G401.6 (cell line): ENCODE results near the gene FXYD4.

Source experiments
- FAIRE-seq: peaks from 2 replicates; lab custom pipeline; 2012; peaks lifted over from hg19 to GRCh38; lab: Jason Lieb, UNC

FXYD4 gene

DNA sequence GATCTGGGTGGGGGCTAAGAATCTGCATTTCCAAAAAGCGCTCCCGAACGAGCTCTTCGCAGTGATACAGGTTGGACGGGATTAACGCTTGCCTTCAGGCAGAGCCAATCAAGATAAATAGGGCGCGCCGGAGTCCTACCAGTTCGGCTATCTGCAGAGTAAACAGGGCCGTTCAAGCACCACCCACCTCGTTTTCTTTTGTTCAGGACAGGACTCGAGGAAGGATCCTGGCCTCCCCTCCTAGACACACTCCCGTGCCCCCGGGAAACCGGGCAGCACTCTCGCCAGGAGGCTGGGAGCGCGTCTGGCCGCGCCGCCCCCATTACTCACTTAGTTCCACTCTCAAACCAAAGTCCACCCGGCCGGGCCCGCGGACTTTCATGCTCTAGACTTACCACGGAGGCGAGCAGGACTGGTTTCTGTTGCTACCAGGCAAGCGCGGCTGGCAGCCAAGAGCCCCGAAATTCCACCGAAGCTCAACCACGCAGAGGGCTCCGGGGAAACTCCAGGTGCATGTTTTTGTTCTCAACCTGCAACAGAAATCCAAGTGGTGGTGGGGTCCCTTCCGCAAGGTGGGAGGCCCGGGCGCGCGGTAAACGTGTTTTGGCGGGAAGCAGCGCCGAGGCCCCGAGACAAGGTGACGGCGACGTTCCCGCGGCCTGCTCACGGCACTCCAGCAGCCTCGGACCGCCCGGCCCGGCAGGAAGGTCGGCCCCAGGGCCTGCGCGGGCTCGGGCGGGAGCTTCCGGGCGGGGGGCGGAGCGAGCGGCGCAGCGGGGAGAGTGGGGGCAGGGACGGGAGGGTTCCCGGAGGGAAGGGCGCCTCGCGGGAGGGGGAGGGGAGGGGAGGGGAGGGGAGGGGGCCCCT lies 24.9 kb downstream of the FXYD4 start:
- no peak for FAIRE-seq

DNA sequence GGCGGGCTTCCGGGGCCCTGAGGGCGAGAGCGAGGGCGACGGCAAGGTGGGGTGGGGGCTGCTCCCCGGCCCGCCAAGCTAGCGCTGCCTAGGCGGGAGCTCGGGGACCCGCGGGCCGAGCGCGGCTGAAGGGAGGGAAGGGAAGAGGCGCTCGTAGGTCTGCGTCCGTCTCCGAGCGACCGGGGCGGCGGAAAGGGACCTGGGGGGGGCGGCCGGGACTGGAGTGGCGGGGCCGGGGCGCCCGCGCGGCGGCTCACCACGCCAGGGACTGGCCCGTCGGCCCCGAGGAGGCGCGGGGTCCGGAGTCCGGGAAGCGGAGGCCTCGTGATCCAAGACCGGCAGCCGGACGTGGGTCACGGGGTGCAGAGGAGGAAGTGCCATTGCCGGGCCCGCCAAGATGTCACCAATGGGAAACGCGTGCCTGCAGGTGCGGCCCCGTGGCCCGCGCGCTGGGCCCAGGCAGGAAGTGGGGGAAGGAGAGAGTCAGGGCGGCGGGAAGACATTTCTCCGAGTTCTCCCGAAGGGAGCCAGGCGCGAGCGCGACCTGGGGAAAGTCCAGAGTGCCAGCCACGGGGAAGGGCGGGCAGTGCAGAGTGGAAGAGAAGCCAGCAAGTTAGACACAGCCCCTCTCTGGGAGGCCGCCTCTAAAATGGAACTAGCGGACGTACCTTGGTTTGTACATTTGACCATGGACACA lies 25.6 kb downstream of the FXYD4 start:
- FAIRE-seq: peak; percentile 72

DNA sequence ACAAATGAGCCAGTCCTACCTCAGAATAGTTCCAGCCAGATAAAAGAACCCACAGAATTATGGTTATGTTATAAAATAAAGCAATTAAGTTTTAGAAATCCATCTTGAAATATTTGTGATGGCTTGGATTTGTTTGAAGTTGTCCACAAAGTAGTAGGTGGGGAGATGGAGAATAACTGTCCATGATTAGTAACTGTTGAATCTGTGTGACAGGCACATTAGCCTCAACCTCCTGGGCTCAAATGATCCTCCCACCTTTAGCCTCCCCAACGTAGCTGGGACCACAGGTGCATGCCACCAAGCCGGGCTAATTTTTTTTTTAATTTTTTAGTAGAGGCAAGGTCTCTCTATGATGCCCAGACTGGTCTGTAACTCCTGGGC lies 27.5 kb downstream of the FXYD4 start:
- FAIRE-seq: no peak

DNA sequence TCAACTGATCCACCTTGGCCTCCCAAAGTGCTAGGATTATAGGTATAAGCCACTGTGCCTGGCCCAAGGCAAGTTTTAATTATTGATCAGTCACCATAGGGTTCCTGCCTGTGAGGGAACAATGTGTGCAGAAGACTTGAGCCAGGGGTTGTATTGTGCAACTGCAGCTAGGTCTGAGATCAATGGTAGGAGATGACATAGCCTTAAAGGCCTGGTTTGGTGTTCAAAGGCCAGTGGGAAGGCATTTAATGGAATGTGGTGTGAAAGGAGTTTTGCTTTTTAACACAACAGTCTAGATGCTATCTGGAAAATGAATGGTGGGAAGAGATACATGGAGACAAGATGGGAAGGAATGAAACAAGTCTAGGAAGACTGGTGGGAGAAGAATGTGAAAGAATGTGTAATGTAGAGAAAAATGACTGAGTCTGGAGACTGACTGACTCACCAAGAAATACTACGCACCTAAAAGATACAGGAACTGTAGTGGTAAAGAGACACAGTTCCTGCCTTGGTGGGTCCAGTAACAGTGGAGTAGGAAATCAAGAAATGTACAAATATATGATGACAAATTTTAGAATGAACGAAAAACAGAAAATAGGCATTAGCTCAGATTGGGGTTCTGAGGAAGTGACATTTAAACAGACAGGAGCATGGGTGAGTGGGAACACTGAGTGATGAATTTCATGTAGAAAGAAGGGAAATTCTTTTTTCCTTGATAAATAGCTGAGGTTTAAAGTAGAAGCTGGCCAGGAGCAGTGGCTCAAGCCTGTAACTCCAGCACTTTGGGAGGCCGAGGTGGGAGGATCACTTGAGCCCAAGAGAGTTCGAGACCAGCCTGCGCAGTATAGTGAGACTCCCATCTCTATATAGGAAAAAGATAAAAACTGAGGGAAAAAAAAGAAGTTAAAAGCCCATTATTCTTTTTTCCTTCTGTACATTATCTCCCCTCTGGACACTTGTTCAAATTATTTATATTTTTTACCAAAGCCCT lies 28.2 kb downstream of the FXYD4 start:
- no peak for FAIRE-seq

DNA sequence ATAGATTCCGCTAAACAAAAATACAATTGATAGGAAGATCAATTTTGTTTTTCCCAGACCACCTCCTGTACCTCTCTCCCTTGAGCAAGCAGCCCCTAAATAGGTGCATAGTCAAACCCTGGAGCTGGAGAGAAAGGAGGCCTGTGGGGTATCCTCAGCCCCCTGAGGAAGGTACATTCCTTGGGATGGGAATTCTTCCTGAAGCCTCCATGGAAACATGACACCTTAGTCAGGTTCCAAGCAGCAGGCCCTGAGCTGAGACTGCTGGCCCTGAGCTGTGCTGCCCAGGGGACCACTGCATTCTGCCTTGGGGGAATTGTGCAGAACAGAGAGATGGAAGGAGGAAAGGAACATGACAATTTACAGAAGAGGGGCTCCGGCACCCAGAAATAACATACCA lies 30.2 kb downstream of the FXYD4 start:
- FAIRE-seq: no peak

DNA sequence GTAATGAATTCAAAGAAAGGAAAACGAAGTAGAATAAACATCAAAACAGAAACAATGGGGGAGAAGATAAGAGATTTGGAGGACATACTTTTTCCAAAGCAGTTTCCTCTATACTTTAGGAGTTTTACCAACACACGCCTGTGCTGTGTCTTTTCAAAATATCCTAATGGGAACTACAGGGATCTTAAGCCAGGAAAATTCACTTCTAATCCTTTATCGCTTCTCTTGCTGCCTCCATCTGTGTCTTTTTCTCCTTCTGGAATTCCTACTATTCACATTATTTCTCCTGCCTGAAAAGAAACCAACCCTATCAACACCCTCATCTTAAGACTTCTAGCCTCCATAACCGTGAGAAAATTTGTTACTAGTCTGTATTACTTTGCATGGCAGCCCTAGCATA lies 30.7 kb downstream of the FXYD4 start:
- no peak for FAIRE-seq

DNA sequence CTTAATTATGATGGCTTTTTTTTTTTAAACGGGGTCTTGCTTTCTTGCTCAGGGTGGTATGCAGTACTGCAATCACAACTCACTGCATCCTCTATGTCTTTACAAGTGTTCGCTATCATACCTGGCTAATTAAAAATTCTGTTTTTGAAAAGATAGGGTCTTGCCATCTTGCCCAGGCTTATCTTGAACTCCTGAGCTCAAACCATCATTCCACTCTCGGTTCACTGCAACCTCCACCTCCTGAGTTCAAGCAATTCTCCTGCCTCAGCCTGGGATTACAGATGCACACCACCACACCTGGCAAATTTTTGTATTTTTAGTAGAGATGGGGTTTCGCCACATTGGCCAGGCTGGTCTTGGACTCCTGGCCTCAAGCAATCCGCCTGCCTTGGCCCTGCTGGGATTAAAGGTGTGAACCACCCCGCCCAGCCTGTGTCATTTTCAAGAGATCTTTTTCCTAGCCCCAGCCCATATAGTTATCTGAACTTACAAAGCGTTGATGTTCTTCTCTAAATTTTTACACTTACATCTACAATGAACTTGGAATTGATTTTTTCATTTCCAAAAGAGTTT lies 31.5 kb downstream of the FXYD4 start:
- FAIRE-seq: no peak

DNA sequence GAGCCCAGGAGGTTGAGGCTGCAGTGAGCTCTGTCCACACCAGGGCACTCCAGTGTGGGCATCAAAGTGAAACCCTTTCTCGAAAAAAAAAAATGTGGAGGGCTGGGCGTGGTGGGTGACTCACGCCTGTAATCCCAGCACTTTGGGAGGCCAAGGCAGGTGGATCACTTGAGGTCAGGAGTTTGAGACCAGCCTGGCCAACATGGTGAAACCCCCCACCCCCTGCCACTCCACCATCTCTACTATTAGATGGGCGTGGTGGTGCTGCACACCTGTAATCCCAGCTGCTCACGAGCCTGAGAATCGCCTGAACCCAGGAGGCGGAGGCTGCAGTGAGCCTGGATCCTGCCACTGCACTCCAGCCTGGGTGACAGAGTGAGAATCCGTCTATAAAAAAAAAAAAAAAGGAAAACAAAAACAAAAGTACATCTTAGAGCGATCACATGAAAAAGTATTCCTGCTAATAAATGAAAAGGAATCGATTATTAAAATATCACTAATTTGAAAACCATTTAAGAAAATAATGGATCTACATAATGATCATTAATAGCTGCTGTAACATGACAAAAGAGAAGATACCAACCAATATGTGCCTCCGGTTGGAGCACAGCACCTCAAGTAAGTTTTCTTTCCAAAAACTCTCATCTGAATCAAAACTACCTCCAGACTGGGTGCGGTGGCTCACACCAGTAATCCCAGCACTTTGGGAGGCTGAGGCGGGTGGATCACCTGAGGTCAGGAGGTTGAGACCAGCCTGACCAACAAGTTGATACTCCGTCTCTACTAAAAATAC lies 32.7 kb downstream of the FXYD4 start:
- no peak for FAIRE-seq

DNA sequence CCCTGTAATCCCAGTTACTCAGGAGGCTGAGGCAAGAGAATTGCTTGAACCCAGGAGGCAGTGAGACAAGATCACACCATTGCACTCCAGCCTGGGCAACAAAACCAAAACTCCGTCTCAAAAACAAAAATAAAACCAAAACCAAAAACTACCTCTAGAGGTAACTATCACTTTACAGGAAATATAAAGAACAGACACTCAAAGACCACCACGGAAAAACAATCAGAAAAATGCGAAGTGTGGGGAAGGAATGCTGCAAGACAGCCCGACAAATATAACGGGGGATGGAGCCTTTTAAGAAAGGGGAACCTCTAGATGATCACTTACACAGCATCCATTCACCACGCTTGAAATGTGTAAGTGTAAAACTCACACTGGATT lies 33.3 kb downstream of the FXYD4 start:
- no peak for FAIRE-seq

DNA sequence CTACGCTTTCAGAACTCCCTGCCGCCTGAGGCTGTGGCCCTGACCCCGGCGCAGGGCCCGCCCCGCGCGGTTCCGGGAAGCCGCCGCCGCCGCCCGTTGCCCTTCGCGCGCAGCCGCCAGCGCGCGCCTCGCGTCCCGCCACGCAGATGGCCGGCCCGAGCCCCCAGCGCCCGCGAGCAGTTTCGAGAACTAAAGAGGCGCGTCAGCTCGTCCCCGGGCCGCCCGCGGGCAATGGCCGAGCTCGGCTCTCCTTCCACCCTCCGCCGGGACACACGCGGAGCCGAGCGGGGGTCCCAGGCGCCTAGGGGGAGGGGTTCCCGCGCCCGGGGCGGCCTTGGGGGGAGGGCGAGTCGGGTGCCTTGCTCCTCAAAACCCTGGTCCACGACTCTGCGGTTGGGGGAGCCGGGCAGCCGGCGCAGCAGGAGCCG lies 35.7 kb downstream of the FXYD4 start:
- no peak for FAIRE-seq

DNA sequence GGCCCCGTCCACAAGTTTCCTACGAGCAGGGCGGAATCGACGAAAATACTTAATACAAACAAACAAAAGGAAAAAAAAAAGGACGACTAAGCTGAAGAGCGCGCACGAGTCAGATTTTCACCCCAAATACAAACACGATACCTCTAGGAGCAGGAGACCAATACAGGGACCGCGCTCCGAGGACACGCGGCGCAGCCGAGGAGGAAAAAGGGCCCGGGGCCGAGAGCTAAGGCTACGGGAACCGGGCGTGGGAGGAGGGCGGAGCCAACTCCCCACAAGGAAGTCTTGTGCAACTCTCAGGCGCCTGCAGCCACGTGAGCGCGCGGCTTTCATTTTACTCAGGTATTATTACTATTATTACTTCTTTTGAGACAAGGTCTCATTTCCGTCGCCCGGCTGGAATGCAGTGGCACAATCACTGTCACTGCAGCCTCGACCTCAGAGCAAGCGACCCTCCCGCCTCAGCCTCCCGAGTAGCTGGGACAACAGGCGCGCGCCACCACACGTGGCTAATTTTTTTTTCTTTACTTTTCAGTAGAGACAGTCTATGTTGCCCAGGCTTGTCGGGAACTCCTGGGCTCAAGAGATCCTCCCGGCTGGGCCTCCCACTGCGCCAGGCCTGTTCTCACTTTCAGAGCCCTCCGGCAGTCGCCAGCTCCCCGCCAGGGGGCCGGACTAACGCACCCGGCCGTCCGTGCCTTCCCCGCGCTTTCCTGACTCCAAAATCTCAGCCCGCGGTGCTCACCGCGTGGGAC lies 36.3 kb downstream of the FXYD4 start:
- FAIRE-seq: peak; percentile 90

DNA sequence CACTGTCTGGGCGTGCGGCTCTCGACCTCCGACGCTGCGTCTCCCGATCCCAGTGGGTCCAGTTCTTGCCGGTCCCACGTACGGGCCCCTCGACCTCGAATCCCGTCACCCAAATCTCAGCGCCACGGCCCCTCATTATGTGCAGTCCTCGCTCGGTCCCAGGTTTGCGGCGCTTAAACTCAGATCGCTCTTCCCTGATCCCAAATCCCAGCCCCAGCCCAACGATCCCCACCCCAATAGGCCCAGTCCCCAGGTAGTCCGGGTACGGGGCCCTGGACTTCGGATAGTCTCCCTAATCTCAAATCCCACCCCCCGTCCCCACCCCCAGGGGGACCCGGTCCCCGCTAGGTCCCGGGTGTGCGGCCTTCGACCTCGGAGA lies 36.9 kb downstream of the FXYD4 start:
- FAIRE-seq: no peak

DNA sequence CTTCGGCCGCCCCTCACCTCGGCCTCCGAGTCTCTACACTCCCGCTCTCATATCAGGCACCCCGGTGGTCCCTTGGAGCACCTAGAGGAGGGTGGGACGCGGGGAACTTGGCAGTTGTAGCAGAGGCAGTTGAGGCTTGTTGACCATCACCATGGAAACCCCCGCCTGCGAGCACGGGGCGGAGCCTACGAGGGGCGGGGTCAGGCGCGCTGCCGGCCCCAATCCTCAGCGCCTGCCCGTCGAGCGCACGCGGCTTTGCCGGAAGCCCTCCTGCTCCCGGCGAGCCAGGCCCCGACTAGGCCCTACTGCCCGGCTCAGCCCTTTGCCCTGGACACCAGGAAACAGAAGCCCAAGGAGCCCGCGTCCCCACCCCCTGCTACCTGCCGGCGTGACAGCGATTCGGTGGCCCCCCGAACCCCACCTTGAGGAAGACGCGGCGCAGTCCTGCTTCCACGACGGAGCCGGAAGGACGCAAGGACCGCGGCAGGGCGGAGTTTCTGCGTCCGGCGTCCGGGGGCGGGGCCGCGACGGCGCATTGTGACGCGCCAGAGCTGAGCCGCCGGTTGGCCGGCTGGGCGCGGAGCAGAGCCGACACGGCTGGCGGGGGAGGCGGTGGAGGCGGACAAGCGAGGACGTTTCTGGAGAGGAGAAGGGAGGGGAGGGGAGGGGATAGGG lies 37.4 kb downstream of the FXYD4 start, which contains the start of gene HNRNPF:
HNRNPF (minus strand) TSS at position 477 of the 675 bp plus-strand sequence. CDS start 21,302 bp downstream, outside the sequence.
- no peak for FAIRE-seq

DNA sequence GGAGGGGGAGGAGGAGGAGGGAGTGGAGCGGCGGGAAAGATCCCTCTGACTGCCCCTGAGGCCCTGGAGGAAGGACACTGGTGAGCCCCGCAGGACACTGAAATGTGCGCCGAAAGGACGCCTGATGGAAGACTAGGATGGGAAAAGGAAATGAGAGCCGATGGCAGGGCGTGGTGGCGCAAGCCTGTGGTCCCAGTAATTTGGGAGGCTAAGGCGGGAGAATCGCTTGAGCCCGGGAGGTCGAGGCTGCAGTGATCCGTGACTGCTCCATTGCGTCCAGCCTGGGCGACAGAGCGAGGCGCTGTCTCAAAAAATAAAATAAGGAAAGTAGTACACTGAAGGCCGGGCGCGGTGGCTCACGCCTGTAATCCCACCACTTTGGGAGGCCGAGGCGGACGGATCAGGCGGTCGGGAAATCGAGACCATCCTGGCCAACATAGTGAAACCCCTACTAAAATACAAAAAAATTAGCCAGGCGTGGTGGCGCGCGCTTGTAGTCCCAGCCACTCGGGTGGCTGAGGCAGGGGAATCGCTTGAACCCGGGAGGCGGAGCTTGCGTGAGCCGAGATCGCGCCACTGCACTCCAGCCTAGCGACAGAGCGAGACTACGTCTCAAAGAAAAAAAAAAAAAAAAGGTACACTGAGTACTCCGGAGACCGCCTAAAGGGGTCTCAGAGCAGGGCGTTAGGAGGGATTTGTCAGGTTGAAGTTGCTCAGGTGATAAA lies 38.1 kb downstream of the FXYD4 start:
- no peak for FAIRE-seq

DNA sequence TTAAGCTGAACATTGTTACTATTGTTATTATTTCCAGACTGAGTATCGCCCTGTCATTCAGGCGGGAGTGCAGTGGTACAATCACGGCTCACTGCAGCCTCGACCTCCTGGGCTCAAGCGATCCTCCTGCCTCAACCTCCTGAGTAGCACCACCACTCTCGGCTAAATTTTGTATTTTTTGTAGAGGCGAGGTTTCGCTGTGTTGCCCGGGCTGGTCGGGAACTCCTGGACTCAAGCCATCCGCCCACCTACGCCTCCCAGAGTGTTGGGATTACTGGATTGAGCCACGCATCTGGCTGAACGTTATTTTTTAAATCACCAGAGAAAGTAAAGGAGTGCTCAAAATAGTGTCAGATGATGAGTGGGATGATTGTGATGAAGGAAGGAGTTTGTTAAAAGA lies 38.9 kb downstream of the FXYD4 start:
- FAIRE-seq: no peak

DNA sequence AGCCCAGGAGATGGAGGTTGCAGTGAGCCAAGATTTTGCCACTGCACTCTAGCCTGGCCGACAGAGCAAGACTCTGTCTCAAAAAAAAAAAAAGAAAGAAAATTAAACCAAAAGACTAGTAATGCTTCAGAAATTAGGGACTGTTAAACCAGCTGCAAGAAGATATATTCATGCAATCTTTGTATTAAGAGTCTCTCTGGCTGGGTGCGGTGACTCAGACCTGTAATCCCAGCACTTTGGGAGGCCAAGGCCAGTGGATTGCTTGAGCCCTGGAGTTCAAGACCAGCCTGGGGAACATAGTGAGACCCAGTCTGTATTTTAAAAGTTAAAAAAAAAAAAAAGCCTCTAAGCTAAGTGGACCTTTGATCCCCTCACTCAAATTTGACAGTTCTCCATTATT lies 40.1 kb downstream of the FXYD4 start:
- FAIRE-seq: no peak

DNA sequence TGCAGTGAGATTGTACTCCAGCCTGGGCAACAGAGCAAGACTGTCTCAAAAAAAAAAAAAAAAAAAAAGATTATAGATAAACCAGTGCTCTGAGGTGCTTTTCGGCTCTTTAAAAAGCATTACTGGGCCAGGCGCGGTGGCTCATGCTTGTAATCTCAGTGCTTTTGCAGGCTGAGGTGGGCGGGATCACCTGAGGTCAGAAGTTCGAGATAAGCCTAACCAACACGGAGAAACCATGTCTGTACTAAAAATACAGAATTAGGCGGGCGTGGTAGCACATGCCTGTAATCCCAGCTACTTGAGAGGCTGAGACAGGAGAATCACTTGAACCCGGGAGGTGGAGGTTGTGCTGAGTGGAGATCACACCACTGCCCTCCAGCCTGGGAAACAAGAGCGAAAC lies 44.1 kb downstream of the FXYD4 start:
- FAIRE-seq: no peak

DNA sequence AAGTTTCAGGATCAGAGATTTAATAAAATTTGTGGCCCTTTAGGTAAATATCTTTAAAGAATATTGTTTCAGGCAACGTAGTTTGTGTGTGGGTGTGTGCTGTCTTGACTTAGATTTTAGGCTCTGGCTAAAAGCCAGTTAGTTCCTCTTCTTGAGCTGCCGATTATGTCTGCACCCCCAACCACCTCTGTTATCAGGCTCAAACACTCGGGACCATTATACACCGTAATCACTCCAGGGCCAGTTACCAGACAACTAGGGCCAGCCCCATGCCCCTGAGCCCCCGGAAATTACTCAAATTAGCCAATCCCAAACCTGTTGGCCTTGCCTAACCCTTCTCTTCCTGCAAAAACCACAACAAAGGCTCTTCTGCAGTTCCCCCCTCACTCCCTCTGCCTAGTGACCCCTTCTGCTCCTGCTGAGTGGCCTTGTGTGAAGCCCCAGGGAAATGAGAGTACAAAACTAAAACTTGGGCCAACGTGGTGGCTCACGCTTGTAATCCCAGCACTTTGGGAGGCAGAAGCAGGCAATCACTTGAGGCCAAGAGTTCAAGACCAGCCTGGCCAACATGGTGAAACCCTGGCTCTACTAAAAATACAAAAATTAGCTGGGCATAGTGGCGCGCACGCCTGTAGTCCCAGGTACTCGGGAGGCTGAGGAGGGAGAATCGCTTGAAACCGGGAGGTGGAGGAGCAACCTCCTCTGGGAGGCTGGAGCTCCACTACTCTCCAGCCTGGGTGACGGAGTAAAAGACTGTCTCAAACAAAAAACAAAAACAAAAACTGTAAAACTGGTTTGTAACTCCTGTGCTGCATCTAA lies 46.7 kb downstream of the FXYD4 start:
- no peak for FAIRE-seq
